ENCODE results near the gene PALM3.
"Not testable (repeated sequence)": the region's sequence is repeated elsewhere in the genome, so short reads cannot be mapped to it uniquely, and the experiment has no call there.

PALM3 gene

DNA sequence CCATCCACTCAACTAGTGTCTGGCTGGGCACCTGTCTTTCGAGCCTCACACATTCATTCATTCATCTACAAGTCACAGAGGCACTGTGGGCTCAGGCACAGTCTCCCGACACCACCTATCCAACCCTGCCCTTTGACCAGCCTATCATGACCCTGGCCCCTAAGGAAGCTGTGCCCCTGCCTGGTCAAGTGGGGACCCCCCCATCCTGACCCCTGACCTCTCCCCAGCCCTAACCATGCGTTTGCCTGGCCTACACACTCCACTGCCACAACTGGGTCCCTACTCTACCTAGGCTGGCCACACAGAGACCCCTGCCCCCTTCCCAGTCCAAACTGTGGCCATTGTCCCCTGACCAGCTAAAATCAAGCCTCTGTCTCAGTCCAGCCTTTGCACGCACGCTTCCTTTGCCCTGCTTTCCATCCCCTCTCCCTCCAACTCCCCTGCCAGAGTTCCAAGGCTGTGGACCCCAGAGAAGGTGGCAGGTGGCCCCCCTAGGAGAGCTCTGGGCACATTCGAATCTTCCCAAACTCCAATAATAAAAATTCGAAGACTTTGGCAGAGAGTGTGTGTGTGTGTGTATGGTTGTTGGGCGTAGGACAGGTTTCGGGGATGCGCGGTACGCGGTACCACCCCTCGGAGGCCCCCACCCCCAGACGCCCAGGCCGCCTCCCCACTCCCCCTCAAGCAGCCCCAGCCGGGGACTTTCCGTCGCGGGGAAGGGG is 30.7 kb downstream of the PALM3 start:
- TF ChIP-seq OSR1 (CRISPR knock-in tag; IDR thresholded peaks at IDR 0.05) (no peak), TOX (CRISPR knock-in tag; IDR thresholded peaks at IDR 0.05; ENCODE audit: borderline replicate concordance) (no peak), ZNF565 (CRISPR knock-in tag; conservative IDR thresholded peaks at IDR 0.05; ENCODE audit: low read depth) (no peak), CSDC2 (CRISPR knock-in tag; IDR thresholded peaks at IDR 0.05) (no peak)
- TF ChIP-seq, protein P1, sequence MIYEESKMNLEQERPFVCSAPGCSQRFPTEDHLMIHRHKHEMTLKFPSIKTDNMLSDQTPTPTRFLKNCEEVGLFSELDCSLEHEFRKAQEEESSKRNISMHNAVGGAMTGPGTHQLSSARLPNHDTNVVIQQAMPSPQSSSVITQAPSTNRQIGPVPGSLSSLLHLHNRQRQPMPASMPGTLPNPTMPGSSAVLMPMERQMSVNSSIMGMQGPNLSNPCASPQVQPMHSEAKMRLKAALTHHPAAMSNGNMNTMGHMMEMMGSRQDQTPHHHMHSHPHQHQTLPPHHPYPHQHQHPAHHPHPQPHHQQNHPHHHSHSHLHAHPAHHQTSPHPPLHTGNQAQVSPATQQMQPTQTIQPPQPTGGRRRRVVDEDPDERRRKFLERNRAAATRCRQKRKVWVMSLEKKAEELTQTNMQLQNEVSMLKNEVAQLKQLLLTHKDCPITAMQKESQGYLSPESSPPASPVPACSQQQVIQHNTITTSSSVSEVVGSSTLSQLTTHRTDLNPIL (CRISPR knock-in tag; IDR thresholded peaks at IDR 0.05; ENCODE audit: low read depth): no peak
- ATAC-seq: peak; percentile 35; the same call in 2 of the 3 replicates

- TF ChIP-seq ZFP3 (CRISPR knock-in tag; IDR thresholded peaks at IDR 0.05): no peak
- no peak for TF ChIP-seq PATZ1 (CRISPR knock-in tag; IDR thresholded peaks at IDR 0.05; ENCODE audit: borderline replicate concordance)
- no peak for TF ChIP-seq TSHZ2 (CRISPR knock-in tag; IDR thresholded peaks at IDR 0.05)
- TF ChIP-seq ZC3H10 (CRISPR knock-in tag; IDR thresholded peaks at IDR 0.05): no peak
- TF ChIP-seq RARB (CRISPR knock-in tag; IDR thresholded peaks at IDR 0.05): no peak
- no peak for TF ChIP-seq PPARA (CRISPR knock-in tag; IDR thresholded peaks at IDR 0.05; ENCODE audit: borderline replicate concordance)
- no peak for TF ChIP-seq TCF4 (CRISPR knock-in tag; IDR thresholded peaks at IDR 0.05; ENCODE audit: borderline replicate concordance)
- TF ChIP-seq BACH2 (CRISPR knock-in tag; IDR thresholded peaks at IDR 0.05; ENCODE audit: borderline replicate concordance): no peak
- no peak for TF ChIP-seq POU6F1 (CRISPR knock-in tag; IDR thresholded peaks at IDR 0.05; ENCODE audit: borderline replicate concordance, low read depth)
- TF ChIP-seq OSR1 (CRISPR knock-in tag; IDR thresholded peaks at IDR 0.05): no peak
- no peak for TF ChIP-seq CSDC2 (CRISPR knock-in tag; IDR thresholded peaks at IDR 0.05)
- TF ChIP-seq ISL1 (CRISPR knock-in tag; IDR thresholded peaks at IDR 0.05): no peak
- TF ChIP-seq, protein P1 (CRISPR knock-in tag; IDR thresholded peaks at IDR 0.05; ENCODE audit: low read depth): no peak
- no peak for TF ChIP-seq TOX (CRISPR knock-in tag; IDR thresholded peaks at IDR 0.05; ENCODE audit: borderline replicate concordance)
- TF ChIP-seq SNAI2 (CRISPR knock-in tag; IDR thresholded peaks at IDR 0.05): no peak
- ATAC-seq: no peak
Observed at GRCh38 chr19:14028901-14029300, 33.0 kb downstream of the PALM3 start.

DNA sequence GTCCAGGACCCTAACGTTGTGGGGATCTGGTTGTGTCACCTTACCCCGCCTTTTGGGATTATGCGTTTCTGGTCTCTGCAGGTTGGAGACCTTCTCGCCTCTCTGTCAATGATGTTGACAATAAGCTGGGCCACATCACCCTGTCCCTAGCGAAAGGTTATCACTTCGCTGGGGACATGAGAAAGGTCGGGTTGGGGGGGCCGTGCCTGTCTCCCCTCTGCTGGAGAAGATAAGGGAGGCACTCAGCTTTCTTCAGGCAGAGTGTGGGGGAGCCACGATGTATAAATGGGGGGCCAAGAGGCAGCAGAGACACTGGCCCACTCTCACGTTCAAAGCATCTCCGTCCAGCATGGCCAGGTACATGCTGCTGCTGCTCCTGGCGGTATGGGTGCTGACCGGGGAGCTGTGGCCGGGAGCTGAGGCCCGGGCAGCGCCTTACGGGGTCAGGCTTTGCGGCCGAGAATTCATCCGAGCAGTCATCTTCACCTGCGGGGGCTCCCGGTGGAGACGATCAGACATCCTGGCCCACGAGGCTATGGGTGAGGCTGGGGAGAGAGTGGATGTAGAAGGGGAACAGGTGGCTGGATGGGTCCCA is 33.9 kb downstream of the PALM3 start, which contains the start of gene RLN3:
RLN3 (plus strand) TSS at position 293 of the 595 bp plus-strand sequence; CDS start at position 350, 57 bp downstream.
- ATAC-seq: no peak
- no peak for TF ChIP-seq ZFP30 (CRISPR knock-in tag; IDR thresholded peaks at IDR 0.05)
- TF ChIP-seq RARB (CRISPR knock-in tag; IDR thresholded peaks at IDR 0.05): no peak
- TF ChIP-seq CSRNP3 (CRISPR knock-in tag; IDR thresholded peaks at IDR 0.05): no peak

- not testable (repeated sequence) for ATAC-seq
Observed at GRCh38 chr19:14026652-14027192, 35.2 kb downstream of the PALM3 start.

All from SK-N-SH treated with all-trans-retinoic acid at 6 μM for 48 hours (cell line).